ENCODE measurements around the gene HSPA12B.

The HSPA12B gene

GRCh38 chr20:3690413-3690812 is 42.1 kb upstream of the HSPA12B start:
- TF ChIP-seq CTCF (IDR thresholded peaks at IDR 0.05; ENCODE audit: low read length) (no peak), EZH2 (IDR thresholded peaks at IDR 0.05; ENCODE audit: borderline replicate concordance, low read length) (no peak)

GRCh38 chr20:3691306-3691705 is 41.2 kb upstream of the HSPA12B start:
- H4K20me1 ChIP-seq (ENCODE audit: insufficient read depth, low read length) = no peaks in the 10 kb centered on the region
- no peak overlapping the region for H3K9ac ChIP-seq (ENCODE audit: low read length)
- H3K79me2 ChIP-seq (ENCODE audit: insufficient read depth, low read length) = no peaks in the 10 kb centered on the region
- no peak for TF ChIP-seq EZH2 (IDR thresholded peaks at IDR 0.05; ENCODE audit: borderline replicate concordance, low read length)
- TF ChIP-seq CTCF (IDR thresholded peaks at IDR 0.05; ENCODE audit: low read length) = no peak
- H3K9me2 ChIP-seq (ENCODE audit: low read depth, low read length) = no peaks in the 10 kb centered on the region
- H3K9me3 ChIP-seq (ENCODE audit: low read length) = 0 out of 2 replicates have a peak, but pooled peaks cover under 1% of the 10 kb centered on the region
- H3K4me3 ChIP-seq (ENCODE audit: low read depth, low read length, poor library complexity, severe bottlenecking) = no peak overlapping the region
- H3K27ac ChIP-seq (ENCODE audit: low read depth, low read length, poor library complexity, severe bottlenecking) = no peak overlapping the region
- no peaks in the 10 kb centered on the region; the same call in 1 of the 2 replicates for H3K27me3 ChIP-seq (ENCODE audit: insufficient read depth, low read length)
- H2AFZ ChIP-seq (ENCODE audit: low read length) = no peak overlapping the region
- H3K4me1 ChIP-seq (ENCODE audit: insufficient read depth, low read length, severe bottlenecking) = no peaks in the 10 kb centered on the region
- H3K4me2 ChIP-seq (ENCODE audit: low read length) = no peak overlapping the region
- no peaks in the 10 kb centered on the region for H3F3A ChIP-seq (ENCODE audit: insufficient read depth, low read length)
- H3K36me3 ChIP-seq (ENCODE audit: insufficient read depth, low read length) = no peaks in the 10 kb centered on the region

More at GRCh38 chr20:3690413-3690812, 42.1 kb upstream of the HSPA12B start:
- H3K4me1 ChIP-seq (ENCODE audit: insufficient read depth, low read length, severe bottlenecking) = no peaks in the 10 kb centered on the region
- H3K9me2 ChIP-seq (ENCODE audit: low read depth, low read length) = no peaks in the 10 kb centered on the region
- no peak overlapping the region for H2AFZ ChIP-seq (ENCODE audit: low read length)
- no peaks in the 10 kb centered on the region; the same call in 1 of the 2 replicates for H3K27me3 ChIP-seq (ENCODE audit: insufficient read depth, low read length)
- H4K20me1 ChIP-seq (ENCODE audit: insufficient read depth, low read length) = no peaks in the 10 kb centered on the region
- H3K4me3 ChIP-seq (ENCODE audit: low read depth, low read length, poor library complexity, severe bottlenecking) = no peak overlapping the region
- H3K4me2 ChIP-seq (ENCODE audit: low read length) = no peak overlapping the region
- H3F3A ChIP-seq (ENCODE audit: insufficient read depth, low read length) = no peaks in the 10 kb centered on the region
- no peak overlapping the region for H3K27ac ChIP-seq (ENCODE audit: low read depth, low read length, poor library complexity, severe bottlenecking)
- no peaks in the 10 kb centered on the region for H3K9me3 ChIP-seq (ENCODE audit: low read length)
- no peak overlapping the region for H3K9ac ChIP-seq (ENCODE audit: low read length)
- H3K79me2 ChIP-seq (ENCODE audit: insufficient read depth, low read length) = no peaks in the 10 kb centered on the region
- H3K36me3 ChIP-seq (ENCODE audit: insufficient read depth, low read length) = no peaks in the 10 kb centered on the region

- Histone ChIP-seq H3K4me2 (ENCODE audit: low read length) (no peak overlapping the region), H3K27me3 (ENCODE audit: insufficient read depth, low read length) (no peaks in the 10 kb centered on the region; the same call in 1 of the 2 replicates), H2AFZ (ENCODE audit: low read length) (no peak overlapping the region), H3K79me2 (ENCODE audit: insufficient read depth, low read length) (no peaks in the 10 kb centered on the region), H3K4me1 (ENCODE audit: insufficient read depth, low read length, severe bottlenecking) (no peaks in the 10 kb centered on the region), H3K36me3 (ENCODE audit: insufficient read depth, low read length) (no peaks in the 10 kb centered on the region), H3K4me3 (ENCODE audit: low read depth, low read length, poor library complexity, severe bottlenecking) (no peak overlapping the region), H4K20me1 (ENCODE audit: insufficient read depth, low read length) (no peaks in the 10 kb centered on the region), H3K9ac (ENCODE audit: low read length) (no peak overlapping the region), H3K27ac (ENCODE audit: low read depth, low read length, poor library complexity, severe bottlenecking) (no peak overlapping the region), H3K9me3 (ENCODE audit: low read length) (0 out of 2 replicates have a peak, but pooled peaks cover 4% of the 10 kb centered on the region), H3F3A (ENCODE audit: insufficient read depth, low read length) (no peaks in the 10 kb centered on the region), H3K9me2 (ENCODE audit: low read depth, low read length) (no peaks in the 10 kb centered on the region)
- TF ChIP-seq EZH2 (IDR thresholded peaks at IDR 0.05; ENCODE audit: borderline replicate concordance, low read length) = no peak
- TF ChIP-seq CTCF (IDR thresholded peaks at IDR 0.05; ENCODE audit: low read length) = no peak
Measured at GRCh38 chr20:3691897-3692296, 40.6 kb upstream of the HSPA12B start.
